ENCODE measurements around the gene TMEM125.

- TF ChIP-seq, protein P1, sequence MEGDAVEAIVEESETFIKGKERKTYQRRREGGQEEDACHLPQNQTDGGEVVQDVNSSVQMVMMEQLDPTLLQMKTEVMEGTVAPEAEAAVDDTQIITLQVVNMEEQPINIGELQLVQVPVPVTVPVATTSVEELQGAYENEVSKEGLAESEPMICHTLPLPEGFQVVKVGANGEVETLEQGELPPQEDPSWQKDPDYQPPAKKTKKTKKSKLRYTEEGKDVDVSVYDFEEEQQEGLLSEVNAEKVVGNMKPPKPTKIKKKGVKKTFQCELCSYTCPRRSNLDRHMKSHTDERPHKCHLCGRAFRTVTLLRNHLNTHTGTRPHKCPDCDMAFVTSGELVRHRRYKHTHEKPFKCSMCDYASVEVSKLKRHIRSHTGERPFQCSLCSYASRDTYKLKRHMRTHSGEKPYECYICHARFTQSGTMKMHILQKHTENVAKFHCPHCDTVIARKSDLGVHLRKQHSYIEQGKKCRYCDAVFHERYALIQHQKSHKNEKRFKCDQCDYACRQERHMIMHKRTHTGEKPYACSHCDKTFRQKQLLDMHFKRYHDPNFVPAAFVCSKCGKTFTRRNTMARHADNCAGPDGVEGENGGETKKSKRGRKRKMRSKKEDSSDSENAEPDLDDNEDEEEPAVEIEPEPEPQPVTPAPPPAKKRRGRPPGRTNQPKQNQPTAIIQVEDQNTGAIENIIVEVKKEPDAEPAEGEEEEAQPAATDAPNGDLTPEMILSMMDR (IDR thresholded peaks at IDR 0.05), result no peak
- TF ChIP-seq POLR2AphosphoS5 (IDR thresholded peaks at IDR 0.05; ENCODE audit: insufficient read depth in 1 of 2, low read depth in 1 of 2), result no peak
Measured at GRCh38 chr1:43252225-43252624, 17.6 kb upstream of the TMEM125 start.
